ENCODE results near the gene OR56B4. TPM values are rescaled to one million over a fixed set of nuclear protein-coding genes. Genes with fewer than 3 reads are reported as not detected.

Gene OR56B4
- total RNA-seq, 4 donors from 2014 or later = not detected

DNA sequence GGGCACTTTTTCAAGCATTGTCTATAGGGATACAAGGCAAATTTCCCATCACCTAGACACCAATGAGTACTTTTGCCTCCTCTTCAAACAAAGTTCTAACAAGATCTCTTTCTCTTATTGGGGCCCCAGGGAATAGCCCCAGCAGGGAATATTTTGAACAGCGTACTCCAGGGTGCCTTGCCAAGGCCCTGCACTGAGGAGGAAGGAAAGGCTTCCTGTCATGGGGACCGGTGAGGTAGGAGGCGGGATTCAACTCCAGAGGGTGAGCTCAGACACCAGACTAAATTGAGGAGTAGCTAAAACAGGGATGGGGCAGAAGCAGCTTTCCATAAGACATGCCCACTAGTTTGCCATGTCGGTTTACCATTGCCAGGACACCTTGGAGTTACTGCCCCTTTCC lies 28.0 kb upstream of the OR56B4 start:
- no peaks in the 10 kb centered on the region for H3K36me3 ChIP-seq
- H3K27me3 ChIP-seq = no peaks in the 10 kb centered on the region
- intact Hi-C loops (cut with DNase I; ENCODE audit: low total_unique reads) = no loop called here
- no peak for DNase-seq
- H3K4me3 ChIP-seq = no peak overlapping the region
- TF ChIP-seq POLR2A (IDR thresholded peaks at IDR 0.05) = no peak
- TF ChIP-seq, protein P1, sequence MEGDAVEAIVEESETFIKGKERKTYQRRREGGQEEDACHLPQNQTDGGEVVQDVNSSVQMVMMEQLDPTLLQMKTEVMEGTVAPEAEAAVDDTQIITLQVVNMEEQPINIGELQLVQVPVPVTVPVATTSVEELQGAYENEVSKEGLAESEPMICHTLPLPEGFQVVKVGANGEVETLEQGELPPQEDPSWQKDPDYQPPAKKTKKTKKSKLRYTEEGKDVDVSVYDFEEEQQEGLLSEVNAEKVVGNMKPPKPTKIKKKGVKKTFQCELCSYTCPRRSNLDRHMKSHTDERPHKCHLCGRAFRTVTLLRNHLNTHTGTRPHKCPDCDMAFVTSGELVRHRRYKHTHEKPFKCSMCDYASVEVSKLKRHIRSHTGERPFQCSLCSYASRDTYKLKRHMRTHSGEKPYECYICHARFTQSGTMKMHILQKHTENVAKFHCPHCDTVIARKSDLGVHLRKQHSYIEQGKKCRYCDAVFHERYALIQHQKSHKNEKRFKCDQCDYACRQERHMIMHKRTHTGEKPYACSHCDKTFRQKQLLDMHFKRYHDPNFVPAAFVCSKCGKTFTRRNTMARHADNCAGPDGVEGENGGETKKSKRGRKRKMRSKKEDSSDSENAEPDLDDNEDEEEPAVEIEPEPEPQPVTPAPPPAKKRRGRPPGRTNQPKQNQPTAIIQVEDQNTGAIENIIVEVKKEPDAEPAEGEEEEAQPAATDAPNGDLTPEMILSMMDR (IDR thresholded peaks at IDR 0.05) = no peak
- no peaks in the 10 kb centered on the region for H3K9me3 ChIP-seq
- no peak overlapping the region for H3K27ac ChIP-seq
- no peaks in the 10 kb centered on the region for H3K4me1 ChIP-seq

DNA sequence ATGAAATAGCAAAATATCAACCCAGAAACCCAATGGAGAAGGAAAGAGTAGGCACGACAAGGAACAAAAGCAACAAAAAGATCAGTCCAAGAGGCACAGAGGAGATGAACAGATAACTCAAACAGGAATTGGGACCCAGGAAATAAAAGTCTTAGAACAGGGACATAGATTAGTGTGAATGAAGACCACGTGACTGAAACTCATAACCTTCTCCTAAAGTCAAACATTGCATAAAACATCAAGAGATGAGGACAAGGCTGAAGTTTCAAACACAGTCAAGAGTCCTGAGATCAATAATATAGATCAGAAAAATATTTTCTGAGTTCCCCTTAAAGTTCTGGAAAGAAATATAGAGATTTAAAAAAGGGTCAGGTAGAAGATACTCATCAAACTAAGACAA lies 24.4 kb upstream of the OR56B4 start:
- Histone ChIP-seq H3K4me1 (no peaks in the 10 kb centered on the region), H3K27ac (no peak overlapping the region), H3K36me3 (no peaks in the 10 kb centered on the region), H3K27me3 (no peaks in the 10 kb centered on the region), H3K9me3 (no peaks in the 10 kb centered on the region), H3K4me3 (no peak overlapping the region)
- intact Hi-C loops (cut with DNase I; ENCODE audit: low total_unique reads) = no loop called here
- TF ChIP-seq, protein P1 (IDR thresholded peaks at IDR 0.05) = no peak
- TF ChIP-seq POLR2A (IDR thresholded peaks at IDR 0.05) = no peak
- DNase-seq = no peak

DNA sequence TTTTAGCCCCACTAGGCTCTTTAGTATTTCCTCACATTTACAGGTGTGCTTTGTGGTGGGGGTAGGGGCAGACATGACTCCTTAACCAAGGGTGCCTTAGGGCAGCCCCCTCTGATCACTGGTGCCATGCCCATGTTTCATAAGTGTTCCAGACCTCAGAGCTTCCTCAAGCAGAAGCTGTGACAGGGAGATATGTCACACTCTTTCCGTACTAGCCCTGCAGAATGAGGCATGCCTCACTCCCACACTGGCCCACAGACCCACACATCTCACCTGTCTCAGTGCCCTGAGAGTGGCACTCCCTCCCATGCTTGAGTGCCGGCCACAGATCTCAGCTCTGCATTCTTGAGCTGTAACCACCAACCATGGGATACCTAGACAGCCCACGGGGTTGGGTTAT lies 22.9 kb upstream of the OR56B4 start:
- H3K36me3 ChIP-seq = no peaks in the 10 kb centered on the region
- no peaks in the 10 kb centered on the region for H3K27me3 ChIP-seq
- H3K4me1 ChIP-seq = no peaks in the 10 kb centered on the region
- TF ChIP-seq, protein P1 (IDR thresholded peaks at IDR 0.05) = no peak
- TF ChIP-seq POLR2A (IDR thresholded peaks at IDR 0.05) = no peak
- intact Hi-C loops (cut with DNase I; ENCODE audit: low total_unique reads) = no loop called here
- no peak overlapping the region for H3K4me3 ChIP-seq
- no peaks in the 10 kb centered on the region for H3K9me3 ChIP-seq
- H3K27ac ChIP-seq = no peak overlapping the region
- no peak for DNase-seq

DNA sequence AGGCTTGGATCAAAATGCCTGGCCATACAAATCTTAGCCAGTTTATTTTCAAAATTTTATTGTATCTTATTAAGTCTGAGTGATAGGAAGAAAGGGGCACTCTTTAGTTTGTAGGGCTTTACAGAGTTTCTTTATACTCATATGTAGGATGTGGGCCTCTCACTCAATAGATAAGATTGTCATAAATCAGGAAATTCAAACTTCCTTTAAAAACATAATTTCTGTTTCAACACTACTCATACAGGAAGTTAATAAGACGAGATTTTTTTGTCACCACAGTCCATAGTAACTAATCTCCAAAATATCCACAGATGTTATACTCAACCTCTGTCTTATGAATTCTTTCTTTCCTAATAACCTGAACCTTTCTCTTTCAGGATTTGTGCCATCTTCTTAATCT lies 13.3 kb upstream of the OR56B4 start:
- Histone ChIP-seq H3K4me1 (no peaks in the 10 kb centered on the region), H3K9me3 (no peaks in the 10 kb centered on the region), H3K27ac (no peak overlapping the region), H3K36me3 (no peaks in the 10 kb centered on the region), H3K27me3 (no peaks in the 10 kb centered on the region), H3K4me3 (no peak overlapping the region)
- intact Hi-C loops (cut with DNase I; ENCODE audit: low total_unique reads) = no loop called here
- no peak for DNase-seq
- no peak for TF ChIP-seq POLR2A (IDR thresholded peaks at IDR 0.05)
- TF ChIP-seq, protein P1 (IDR thresholded peaks at IDR 0.05) = no peak

DNA sequence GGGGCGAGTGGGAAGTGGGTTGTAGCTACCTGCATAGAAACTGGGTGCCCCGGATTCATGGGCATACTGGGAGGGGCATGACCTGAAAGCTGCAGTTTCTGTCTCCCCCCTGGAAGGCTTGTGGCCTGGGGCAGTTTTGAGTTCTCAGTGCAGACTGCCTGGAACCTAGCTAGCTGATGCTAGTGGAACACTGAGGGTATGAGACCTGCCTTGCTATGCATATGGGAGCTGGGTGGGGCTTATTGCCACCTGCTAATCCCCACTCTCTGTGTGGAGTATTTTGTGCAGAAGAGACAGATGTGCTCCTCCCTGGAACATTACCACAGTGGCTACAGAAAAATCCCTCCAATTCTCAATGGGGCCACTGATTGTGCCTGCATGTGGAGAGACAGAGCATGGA lies 11.7 kb upstream of the OR56B4 start:
- H3K27me3 ChIP-seq = no peaks in the 10 kb centered on the region
- TF ChIP-seq POLR2A (IDR thresholded peaks at IDR 0.05) = no peak
- TF ChIP-seq, protein P1 (IDR thresholded peaks at IDR 0.05) = no peak
- no peaks in the 10 kb centered on the region for H3K36me3 ChIP-seq
- H3K4me3 ChIP-seq = no peak overlapping the region
- DNase-seq = no peak
- no peaks in the 10 kb centered on the region for H3K4me1 ChIP-seq
- intact Hi-C loops (cut with DNase I; ENCODE audit: low total_unique reads) = no loop called here
- no peak overlapping the region for H3K27ac ChIP-seq
- no peaks in the 10 kb centered on the region for H3K9me3 ChIP-seq

All from uterus (tissue), 4 donors.